ENCODE measurements around the gene HIKESHI. TPM values are rescaled to one million over a fixed set of nuclear protein-coding genes. Genes with fewer than 3 reads are reported as not detected.

Gene HIKESHI
- total RNA-seq, 1 experiment from 2014 or later = 38.2 TPM

GRCh38 chr11:86337227-86337626 is 35.2 kb downstream of the HIKESHI start:
- Histone ChIP-seq H3K4me1 (ENCODE audit: control insufficient read depth in 1 of 2, insufficient read depth in 2 of 2, low read length in 2 of 2) (peaks cover 0 to 10% of the 10 kb centered on the region in 2 experiments; a peak in 2 of 4 replicates), H4K20me1 (ENCODE audit: insufficient read depth) (no peaks in the 10 kb centered on the region), H3K27ac (ENCODE audit: low read depth, low read length) (no peak overlapping the region), H3K79me2 (ENCODE audit: insufficient read depth, low read length) (peaks cover 9% of the 10 kb centered on the region), H2AFZ (ENCODE audit: low read depth, low read length, poor library complexity, severe bottlenecking) (no peak overlapping the region), H3K9me3 (ENCODE audit: control insufficient read depth in 1 of 2, insufficient read depth in 1 of 2, low read depth in 1 of 2, low read length in 2 of 2) (no peaks in the 10 kb centered on the region), H3K9ac (ENCODE audit: low read length) (no peak overlapping the region), H3K9me2 (ENCODE audit: insufficient read depth) (no peaks in the 10 kb centered on the region), H3K36me3 (ENCODE audit: control insufficient read depth in 1 of 2, insufficient read depth in 2 of 2, low read length in 2 of 2) (peaks cover 0 to 5% of the 10 kb centered on the region in 2 experiments; a peak in 2 of 4 replicates), H3K4me2 (ENCODE audit: low read length) (no peak overlapping the region), H3K27me3 (ENCODE audit: insufficient read depth, low read length) (no peaks in the 10 kb centered on the region), H3K4me3 (replicated peaks in 1 of 2; ENCODE audit: low read depth in 1 of 2, low read length in 2 of 2) (no peak overlapping the region)
- BruUV-seq (replicated peaks) = no TSS peak
- intact Hi-C loops (cut with micrococcal nuclease) = no loop called here
- no peak for DNase-seq (ENCODE audit: low read depth, low spot score)
- ATAC-seq = no peak
- TF ChIP-seq SRF (IDR thresholded peaks at IDR 0.05; ENCODE audit: low read depth) (no peak), EGR1 (IDR thresholded peaks at IDR 0.05; ENCODE audit: low read depth) (no peak), POLR2A (IDR thresholded peaks at IDR 0.05; ENCODE audit: borderline replicate concordance, extremely low read depth, insufficient read depth, insufficient read length) (no peak), CTCF (IDR thresholded peaks at IDR 0.05 in 2 of 3, conservative IDR thresholded peaks at IDR 0.05 in 1 of 3; ENCODE audit: borderline replicate concordance in 1 of 3, insufficient read depth in 1 of 3, low read depth in 2 of 3, low read length in 2 of 3) (no peak), SP1 (IDR thresholded peaks at IDR 0.05; ENCODE audit: low read depth) (no peak), ELF1 (IDR thresholded peaks at IDR 0.05; ENCODE audit: borderline replicate concordance, low read depth) (no peak)
- CTCF ChIA-PET = no interaction called here
- RAD21 ChIA-PET (ENCODE audit: low non-redundant PET in 1 of 2, low total read pairs in 2 of 2, uncharacterized antibody in 2 of 2, unreplicated experiment in 2 of 2) = no interaction called here
- POLR2A ChIA-PET = no interaction called here

GRCh38 chr11:86341382-86341781 is 39.3 kb downstream of the HIKESHI start:
- POLR2A ChIA-PET = no interaction called here
- H2AFZ ChIP-seq (ENCODE audit: low read depth, low read length, poor library complexity, severe bottlenecking) = no peak overlapping the region
- no peaks in the 10 kb centered on the region for H3K9me2 ChIP-seq (ENCODE audit: insufficient read depth)
- H3K79me2 ChIP-seq (ENCODE audit: insufficient read depth, low read length) = peaks cover 19% of the 10 kb centered on the region
- H3K9ac ChIP-seq (ENCODE audit: low read length) = no peak overlapping the region
- no peaks in the 10 kb centered on the region for H3K4me1 ChIP-seq (ENCODE audit: control insufficient read depth in 1 of 2, insufficient read depth in 2 of 2, low read length in 2 of 2)
- H3K27me3 ChIP-seq (ENCODE audit: insufficient read depth, low read length) = no peaks in the 10 kb centered on the region
- DNase-seq (ENCODE audit: low read depth, low spot score) (no peak), ATAC-seq (no peak)
- RAD21 ChIA-PET (ENCODE audit: low non-redundant PET in 1 of 2, low total read pairs in 2 of 2, uncharacterized antibody in 2 of 2, unreplicated experiment in 2 of 2) = no interaction called here
- no peak overlapping the region for H3K4me2 ChIP-seq (ENCODE audit: low read length)
- H3K27ac ChIP-seq (ENCODE audit: low read depth, low read length) = no peak overlapping the region
- BruUV-seq (replicated peaks) = no TSS peak
- no peaks in the 10 kb centered on the region for H4K20me1 ChIP-seq (ENCODE audit: insufficient read depth)
- intact Hi-C loops (cut with micrococcal nuclease) = no loop called here
- CTCF ChIA-PET = no interaction called here
- H3K9me3 ChIP-seq (ENCODE audit: control insufficient read depth in 1 of 2, insufficient read depth in 1 of 2, low read depth in 1 of 2, low read length in 2 of 2) = no peaks in the 10 kb centered on the region
- TF ChIP-seq JUND (IDR thresholded peaks at IDR 0.05) (no peak), ELF1 (IDR thresholded peaks at IDR 0.05; ENCODE audit: borderline replicate concordance, low read depth) (no peak), ZBTB33 (IDR thresholded peaks at IDR 0.05; ENCODE audit: extremely low read depth, insufficient replicate concordance, low read length) (no peak), EZH2phosphoT487 (IDR thresholded peaks at IDR 0.05; ENCODE audit: borderline replicate concordance) (no peak), CTCF (IDR thresholded peaks at IDR 0.05 in 2 of 3, conservative IDR thresholded peaks at IDR 0.05 in 1 of 3; ENCODE audit: borderline replicate concordance in 1 of 3, insufficient read depth in 1 of 3, low read depth in 2 of 3, low read length in 2 of 3) (no peak)
- H3K36me3 ChIP-seq (ENCODE audit: control insufficient read depth in 1 of 2, insufficient read depth in 2 of 2, low read length in 2 of 2) = peaks cover 0 to 5% of the 10 kb centered on the region in 2 experiments; a peak in 2 of 4 replicates
- no peak overlapping the region for H3K4me3 ChIP-seq (replicated peaks in 1 of 2; ENCODE audit: low read depth in 1 of 2, low read length in 2 of 2)
